Uterus (tissue), 2 donors: ENCODE measurements around the gene SUGCT.

Experiments
- POLR2A ChIP-seq, 2 donors: fragments of 450-650 bp; IDR thresholded peaks; one replicate each; pipeline ENCODE4 v1.6.1; 2016; ENCODE audit warnings: antibody characterized with exemption in 2 of 2, mild to moderate bottlenecking in 1 of 2, moderate library complexity in 1 of 2
- TF ChIP-seq, protein P1 (sequence below), 4 experiments: fragments of 200-600 bp in 2 of 4; fragments of 450-650 bp in 2 of 4; sonication (generic) in 2 of 4; IDR thresholded peaks; one replicate each; pipeline ENCODE4 v1.5.1; 2016 to 2019; ENCODE audit warnings: antibody characterized with exemption in 4 of 4, mild to moderate bottlenecking in 2 of 4, moderate library complexity in 1 of 4

- TF ChIP-seq POLR2A (IDR thresholded peaks at IDR 0.05): no peak
- TF ChIP-seq, protein P1, sequence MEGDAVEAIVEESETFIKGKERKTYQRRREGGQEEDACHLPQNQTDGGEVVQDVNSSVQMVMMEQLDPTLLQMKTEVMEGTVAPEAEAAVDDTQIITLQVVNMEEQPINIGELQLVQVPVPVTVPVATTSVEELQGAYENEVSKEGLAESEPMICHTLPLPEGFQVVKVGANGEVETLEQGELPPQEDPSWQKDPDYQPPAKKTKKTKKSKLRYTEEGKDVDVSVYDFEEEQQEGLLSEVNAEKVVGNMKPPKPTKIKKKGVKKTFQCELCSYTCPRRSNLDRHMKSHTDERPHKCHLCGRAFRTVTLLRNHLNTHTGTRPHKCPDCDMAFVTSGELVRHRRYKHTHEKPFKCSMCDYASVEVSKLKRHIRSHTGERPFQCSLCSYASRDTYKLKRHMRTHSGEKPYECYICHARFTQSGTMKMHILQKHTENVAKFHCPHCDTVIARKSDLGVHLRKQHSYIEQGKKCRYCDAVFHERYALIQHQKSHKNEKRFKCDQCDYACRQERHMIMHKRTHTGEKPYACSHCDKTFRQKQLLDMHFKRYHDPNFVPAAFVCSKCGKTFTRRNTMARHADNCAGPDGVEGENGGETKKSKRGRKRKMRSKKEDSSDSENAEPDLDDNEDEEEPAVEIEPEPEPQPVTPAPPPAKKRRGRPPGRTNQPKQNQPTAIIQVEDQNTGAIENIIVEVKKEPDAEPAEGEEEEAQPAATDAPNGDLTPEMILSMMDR (IDR thresholded peaks at IDR 0.05): no peak
These were observed 364.2 kb downstream of the SUGCT start for GRCh38 chr7:40498924-40499510.
